ENCODE results near the gene SYT17. TPM values are rescaled to one million over a fixed set of nuclear protein-coding genes. Genes with fewer than 3 reads are reported as not detected.

The SYT17 gene
- polyA plus RNA-seq (ENCODE audit: insufficient read depth in 1 of 5, insufficient read length in 5 of 5, low replicate concordance in 1 of 5) = 10 to 100 TPM; 12.8 to 18.9 (median 13.8) TPM
- long read RNA-seq, donor 1, partial matches to known transcripts = 0 of 1 reads
- long read RNA-seq, donor 1, other reads (novel, unspliced or antisense) = 0 of 1 reads
- long read RNA-seq, donor 2, partial matches to known transcripts = 0 of 1 reads
- long read RNA-seq, donor 2, other reads (novel, unspliced or antisense) = 0 of 1 reads
- long read RNA-seq, donor 3, full-length matches to known transcripts = 4 of 19 reads
- long read RNA-seq, donor 3, partial matches to known transcripts = 15 of 19 reads
- long read RNA-seq, donor 3, other reads (novel, unspliced or antisense) = 0 of 19 reads
- long read RNA-seq, donor 4, partial matches to known transcripts = 6 of 7 reads
- long read RNA-seq, donor 4, other reads (novel, unspliced or antisense) = 0 of 7 reads
- long read RNA-seq, donor 5, partial matches to known transcripts = 9 of 10 reads
- long read RNA-seq, donor 5, other reads (novel, unspliced or antisense) = 0 of 10 reads
- long read RNA-seq, donor 6, partial matches to known transcripts = 15 of 20 reads
- long read RNA-seq, donor 6, other reads (novel, unspliced or antisense) = 0 of 20 reads
- long read RNA-seq, donor 7, partial matches to known transcripts = 11 of 13 reads
- long read RNA-seq, donor 7, other reads (novel, unspliced or antisense) = 0 of 13 reads
- long read RNA-seq, donor 8 = 0 reads

GRCh38 chr16:19167710-19168370 lies at the start of gene SYT17:
TSS of gene SYT17 (plus strand) at chr16:19168240. CDS start at chr16:19168647, 407 bp downstream.
- DNase-seq = peak; percentile 69 to 70

GRCh38 chr16:19118938-19119431 lies 49.1 kb upstream of the SYT17 start:
- DNase-seq = no peak

GRCh38 chr16:19119564-19119963 lies 48.5 kb upstream of the SYT17 start:
- DNase-seq = no peak

- DNase-seq = no peak
Measured at GRCh38 chr16:19123535-19124178, 44.4 kb upstream of the SYT17 start.

GRCh38 chr16:19126300-19126699 lies 41.7 kb upstream of the SYT17 start:
- no peak for DNase-seq

- DNase-seq = no peak
Measured at GRCh38 chr16:19127205-19127604, 40.8 kb upstream of the SYT17 start.

- DNase-seq = no peak
Measured at GRCh38 chr16:19127674-19128131, 40.3 kb upstream of the SYT17 start.

GRCh38 chr16:19128454-19129200 lies 39.4 kb upstream of the SYT17 start:
- no peak for DNase-seq

GRCh38 chr16:19130385-19130784 lies 37.7 kb upstream of the SYT17 start:
- DNase-seq = no peak

GRCh38 chr16:19130852-19131824 lies 36.9 kb upstream of the SYT17 start:
- DNase-seq = peak; percentile 58 to 70

- DNase-seq = no peak
Measured at GRCh38 chr16:19131825-19132218, 36.2 kb upstream of the SYT17 start.

- no peak for DNase-seq
Measured at GRCh38 chr16:19132255-19132654, 35.8 kb upstream of the SYT17 start.

- no peak for DNase-seq
Measured at GRCh38 chr16:19132898-19133297, 35.1 kb upstream of the SYT17 start.

GRCh38 chr16:19133600-19133999 lies 34.4 kb upstream of the SYT17 start:
- no peak for DNase-seq

- DNase-seq = no peak
Measured at GRCh38 chr16:19135201-19135842, 32.7 kb upstream of the SYT17 start.

- no peak for DNase-seq
Measured at GRCh38 chr16:19135896-19136438, 32.1 kb upstream of the SYT17 start.

GRCh38 chr16:19136549-19137196 lies 31.4 kb upstream of the SYT17 start:
- DNase-seq = no peak
